Endothelial cell of umbilical vein (primary cell): ENCODE measurements around the gene INSIG2. TPM values are rescaled to one million over a fixed set of nuclear protein-coding genes. Genes with fewer than 3 reads are reported as not detected.

Source experiments
- BruUV-seq: library from RNA; stranded (reverse); fragments of 400-500 nt; replicated peaks from 2 replicates; lab custom pipeline; 2021; lab: Mats Ljungman, UMichigan
- CTCF ChIA-PET: fragments of 300-600, 350-600 bp; sonication (Branson Sonifier 250); formaldehyde crosslinking; loops from one replicate; lab custom pipeline; 2021; ENCODE audit warnings: antibody characterized with exemption, inconsistent platforms; lab: Charles Lee
- POLR2A ChIA-PET: fragments of 300-600, 350-600 bp; sonication (Branson Sonifier 250); formaldehyde crosslinking; loops from one replicate; lab custom pipeline; 2021; ENCODE audit warnings: antibody characterized with exemption, inconsistent platforms; lab: Charles Lee
- DNase-seq: peaks from one replicate; pipeline ENCODE4 v3.0.0-alpha.2; 2011; ENCODE audit warnings: low read depth, low spot score
- FAIRE-seq: peaks from 2 replicates; lab custom pipeline; 2011; peaks lifted over from hg19 to GRCh38; lab: Jason Lieb, UNC
- H2AFZ ChIP-seq: 2 replicates; pipeline ENCODE4 v1.6.0; 2012; ENCODE audit warnings: low read depth, low read length, control low read depth, inconsistent platforms
- H3K27ac ChIP-seq: 2 replicates; pipeline ENCODE4 v1.5.1; 2011; ENCODE audit warnings: low read depth, mild to moderate bottlenecking, control low read depth, low read length, moderate library complexity; ENCODE audit not compliant: insufficient read depth
- H3K27me3 ChIP-seq, 2 experiments: 2 replicates each; pipeline versions ENCODE4 v1.6.0 to v1.6.1; 2011; ENCODE audit warnings: low read length in 2 of 2, mixed read lengths in 1 of 2; ENCODE audit not compliant: control insufficient read depth in 2 of 2, insufficient read depth in 2 of 2
- H3K36me3 ChIP-seq, 2 experiments: 2 replicates in 1 of 2; 3 replicates in 1 of 2; pipeline ENCODE4 v1.5.1; 2011; ENCODE audit warnings: low read length in 2 of 2, mild to moderate bottlenecking in 1 of 2, moderate library complexity in 1 of 2; ENCODE audit not compliant: control insufficient read depth in 2 of 2, insufficient read depth in 2 of 2; ENCODE audit errors: extremely low read depth in 1 of 2
- H3K4me1 ChIP-seq: 3 replicates; pipeline ENCODE4 v1.5.1; 2011; ENCODE audit warnings: mild to moderate bottlenecking, low read length; ENCODE audit not compliant: control insufficient read depth, insufficient read depth; ENCODE audit errors: extremely low read depth
- H3K4me2 ChIP-seq: 2 replicates; pipeline ENCODE4 v1.6.1; 2011; ENCODE audit warnings: low read length, control low read depth, mixed read lengths; ENCODE audit not compliant: insufficient read depth
- H3K4me3 ChIP-seq, 3 experiments: fragments of 200-600 bp in 1 of 3; sonication (generic), shearing (Covaris generic) in 1 of 3; replicated peaks in 1 of 3; 2 replicates each; pipeline ENCODE4 v1.5.1; 2011 to 2016; ENCODE audit warnings: control low read depth in 3 of 3, low read length in 3 of 3, mild to moderate bottlenecking in 2 of 3, inconsistent platforms in 1 of 3, low read depth in 1 of 3, moderate library complexity in 1 of 3; ENCODE audit not compliant: insufficient read depth in 1 of 3
- H3K79me2 ChIP-seq: 2 replicates; pipeline ENCODE4 v1.6.0; 2012; ENCODE audit warnings: low read length, inconsistent platforms; ENCODE audit not compliant: control insufficient read depth, insufficient read depth
- H3K9ac ChIP-seq: replicated peaks from 2 replicates; pipeline ENCODE3; 2011; ENCODE audit warnings: low read length, control low read depth; ENCODE audit not compliant: insufficient read depth; ENCODE audit errors: extremely low read depth
- H3K9me1 ChIP-seq: replicated peaks from 3 replicates; pipeline ENCODE4 v1.6.0; 2011; ENCODE audit warnings: mild to moderate bottlenecking, low read length; ENCODE audit not compliant: control insufficient read depth, insufficient read depth; ENCODE audit errors: extremely low read depth
- H3K9me3 ChIP-seq: replicated peaks from 2 replicates; pipeline ENCODE4 v1.5.1; 2012; ENCODE audit warnings: low read length, inconsistent platforms; ENCODE audit not compliant: control insufficient read depth, insufficient read depth
- H4K20me1 ChIP-seq: replicated peaks from 2 replicates; pipeline ENCODE3; 2011; ENCODE audit warnings: mild to moderate bottlenecking, low read length; ENCODE audit not compliant: control insufficient read depth, insufficient read depth; ENCODE audit errors: extremely low read depth
- EZH2 ChIP-seq: IDR thresholded peaks from 2 replicates; pipeline ENCODE4 v1.6.1; 2012; ENCODE audit warnings: borderline replicate concordance, low read depth, mild to moderate bottlenecking, moderate library complexity, low read length, inconsistent platforms; ENCODE audit not compliant: severe bottlenecking
- FOS ChIP-seq: IDR thresholded peaks from 2 replicates; pipeline ENCODE4 v1.6.1; 2011; ENCODE audit warnings: mild to moderate bottlenecking, low read length, moderate library complexity, borderline replicate concordance; ENCODE audit not compliant: insufficient read depth
- GATA2 ChIP-seq: IDR thresholded peaks from 2 replicates; pipeline ENCODE4 v1.7.0; 2011; ENCODE audit warnings: low read depth, mild to moderate bottlenecking, moderate library complexity, mixed read lengths, low read length; ENCODE audit not compliant: insufficient read length, insufficient read depth
- JUN ChIP-seq: IDR thresholded peaks from 2 replicates; pipeline ENCODE4 v1.6.1; 2011; ENCODE audit warnings: borderline replicate concordance, low read depth; ENCODE audit not compliant: insufficient read length, insufficient read depth
- MAX ChIP-seq: IDR thresholded peaks from 2 replicates; pipeline ENCODE4 v1.6.1; 2011; ENCODE audit not compliant: insufficient read depth, insufficient read length
- MYC ChIP-seq: IDR thresholded peaks from one replicate; pipeline ENCODE4 v1.6.1; 2011; ENCODE audit warnings: mild to moderate bottlenecking, low read depth, low read length
- POLR2A ChIP-seq: IDR thresholded peaks from 2 replicates; pipeline ENCODE4 v1.6.1; 2012; ENCODE audit warnings: low read depth, mild to moderate bottlenecking, control low read depth, low read length
- POLR2AphosphoS5 ChIP-seq: IDR thresholded peaks from 2 replicates; pipeline ENCODE4 v1.6.1; 2012; ENCODE audit warnings: low read depth, mild to moderate bottlenecking, control low read depth, low read length, moderate library complexity; ENCODE audit not compliant: insufficient read depth
- dilution Hi-C: fragments of 300-500 bp; cut with MboI; formaldehyde crosslinking; loops from one replicate; pipeline ENCODE4 v1.15.0; 2019; ENCODE audit warnings: low sequenced_read_pairs; ENCODE audit not compliant: extremely low pct_ligation_motif_present
- intact Hi-C: fragments of 100-400 bp; cut with micrococcal nuclease; formaldehyde crosslinking; loops from one replicate; pipeline ENCODE4 v1.10.0; 2022
- polyA plus RNA-seq, 4 experiments: library from polyadenylated mRNA; depleted of rRNA in 3 of 4; stranded (reverse) in 3 of 4; unstranded in 1 of 4; fragments of >200 nt; gene quantifications; 2 replicates each; pipeline versions ENCODE4 v1.2.1 to v1.2.3, GENCODE V29; 2011 to 2012; ENCODE audit warnings: missing spikeins in 1 of 4
- total RNA-seq: library from RNA; stranded (reverse); gene quantifications from 2 replicates; pipeline ENCODE4 v1.2.3, GENCODE V29; 2021
- TF ChIP-seq, protein P1 (sequence below), 2 donors: IDR thresholded peaks; 1 replicate in 1 of 2; 2 replicates in 1 of 2; pipeline ENCODE4 v1.5.1; 2011; ENCODE audit warnings: low read length in 2 of 2, mild to moderate bottlenecking in 2 of 2, moderate library complexity in 2 of 2, control low read depth in 1 of 2, inconsistent platforms in 1 of 2, low read depth in 1 of 2; ENCODE audit not compliant: insufficient read depth in 1 of 2; ENCODE audit errors: extremely low read depth in 1 of 2

The INSIG2 gene
- total and polyA plus RNA-seq, 2 donors (not counting 3 experiments of a cell fraction or from before 2014, with no cell fraction given) = 24.1 to 26.9 TPM

DNA sequence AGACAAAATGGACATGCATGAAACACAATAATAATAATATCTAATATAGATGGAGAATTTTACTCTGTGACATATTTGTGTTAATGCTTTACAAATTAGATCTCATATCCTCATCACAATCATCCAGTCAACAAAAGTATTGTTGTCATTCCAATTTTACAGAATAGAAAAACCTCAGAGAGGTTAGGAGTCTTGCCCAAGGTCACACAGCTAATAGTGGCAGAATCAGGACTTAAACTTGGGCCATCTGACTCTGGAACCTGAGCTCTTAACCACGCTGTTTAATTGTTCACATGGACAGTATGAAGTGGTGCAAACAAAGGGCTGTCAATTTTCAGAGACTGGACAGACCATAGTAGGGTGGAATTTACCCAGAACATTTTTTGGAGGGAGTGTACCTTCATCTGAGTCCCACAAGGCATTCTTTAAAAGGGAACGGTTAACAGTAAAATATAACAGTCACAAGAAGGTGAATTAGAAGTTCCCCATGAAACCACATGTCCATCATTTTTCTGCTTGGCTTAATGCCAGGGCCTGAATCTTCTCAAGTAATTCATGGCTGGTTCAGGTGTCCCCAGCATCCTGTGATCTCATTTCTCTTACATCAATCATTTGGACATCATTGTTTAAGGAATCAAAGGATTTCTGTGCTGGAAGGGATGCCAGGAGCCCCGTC, 39.0 kb upstream of the INSIG2 start:
- BruUV-seq = no TSS peak
- H3K4me2 ChIP-seq = no peak overlapping the region
- no peaks in the 10 kb centered on the region for H3K79me2 ChIP-seq
- FAIRE-seq (no peak), DNase-seq (no peak)
- H3K9me3 ChIP-seq = no peaks in the 10 kb centered on the region
- no peaks in the 10 kb centered on the region for H3K9me1 ChIP-seq
- H3K27ac ChIP-seq = no peak overlapping the region
- dilution Hi-C loops = no loop called here
- ChIA-PET CTCF (interaction anchor here (2.7 to 2.9 kb wide), 2 partner anchors 12 to 806 kb away, joined by 10 to 75 read pairs; no protein-coding TSS in a partner anchor), POLR2A (no interaction called here)
- peaks cover 26% of the 10 kb centered on the region for H3K4me1 ChIP-seq
- H4K20me1 ChIP-seq = no peaks in the 10 kb centered on the region
- no peak overlapping the region for H2AFZ ChIP-seq
- peaks cover 13 to 15% of the 10 kb centered on the region in 2 experiments for H3K27me3 ChIP-seq
- no peak overlapping the region for H3K9ac ChIP-seq
- no peak overlapping the region for H3K4me3 ChIP-seq
- TF ChIP-seq FOS (no peak), GATA2 (no peak), JUN (no peak), MAX (no peak), EZH2 (no peak), POLR2A (no peak), MYC (no peak)
- no peaks in the 10 kb centered on the region for H3K36me3 ChIP-seq
- intact Hi-C loops = no loop called here

DNA sequence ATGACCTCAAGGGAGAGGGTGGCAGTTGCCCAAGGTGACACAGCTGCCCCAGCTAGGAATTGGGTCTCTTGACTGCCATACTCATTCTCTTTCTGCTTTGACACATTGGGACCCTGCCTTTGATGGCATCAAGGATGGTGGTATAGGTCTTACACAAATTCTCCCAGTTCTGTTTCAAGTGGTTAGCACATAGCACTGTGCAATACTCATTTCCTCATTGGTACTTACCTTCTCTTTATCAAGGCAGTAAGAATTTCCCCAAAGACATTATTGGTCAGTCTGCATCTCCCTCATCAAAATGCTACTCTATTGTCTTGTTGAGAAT, 38.5 kb upstream of the INSIG2 start:
- H3K36me3 ChIP-seq = no peaks in the 10 kb centered on the region
- dilution Hi-C loops (no loop called here), intact Hi-C loops (no loop called here)
- no peak overlapping the region for H3K9ac ChIP-seq
- FAIRE-seq (no peak), DNase-seq (peak; percentile 2)
- H3K79me2 ChIP-seq = no peaks in the 10 kb centered on the region
- H4K20me1 ChIP-seq = no peaks in the 10 kb centered on the region
- H3K4me1 ChIP-seq = peaks cover 26% of the 10 kb centered on the region
- no peak overlapping the region for H3K4me3 ChIP-seq
- ChIA-PET POLR2A (no interaction called here), CTCF (interaction anchor here (1.0 to 4.0 kb wide), 4 partner anchors 16 to 806 kb away, joined by 4 to 15 read pairs (median 7); no protein-coding TSS in a partner anchor)
- no peak overlapping the region for H3K4me2 ChIP-seq
- TF ChIP-seq, protein P1, sequence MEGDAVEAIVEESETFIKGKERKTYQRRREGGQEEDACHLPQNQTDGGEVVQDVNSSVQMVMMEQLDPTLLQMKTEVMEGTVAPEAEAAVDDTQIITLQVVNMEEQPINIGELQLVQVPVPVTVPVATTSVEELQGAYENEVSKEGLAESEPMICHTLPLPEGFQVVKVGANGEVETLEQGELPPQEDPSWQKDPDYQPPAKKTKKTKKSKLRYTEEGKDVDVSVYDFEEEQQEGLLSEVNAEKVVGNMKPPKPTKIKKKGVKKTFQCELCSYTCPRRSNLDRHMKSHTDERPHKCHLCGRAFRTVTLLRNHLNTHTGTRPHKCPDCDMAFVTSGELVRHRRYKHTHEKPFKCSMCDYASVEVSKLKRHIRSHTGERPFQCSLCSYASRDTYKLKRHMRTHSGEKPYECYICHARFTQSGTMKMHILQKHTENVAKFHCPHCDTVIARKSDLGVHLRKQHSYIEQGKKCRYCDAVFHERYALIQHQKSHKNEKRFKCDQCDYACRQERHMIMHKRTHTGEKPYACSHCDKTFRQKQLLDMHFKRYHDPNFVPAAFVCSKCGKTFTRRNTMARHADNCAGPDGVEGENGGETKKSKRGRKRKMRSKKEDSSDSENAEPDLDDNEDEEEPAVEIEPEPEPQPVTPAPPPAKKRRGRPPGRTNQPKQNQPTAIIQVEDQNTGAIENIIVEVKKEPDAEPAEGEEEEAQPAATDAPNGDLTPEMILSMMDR (IDR thresholded peaks at IDR 0.05; ENCODE audit: extremely low read depth in 1 of 2, insufficient read depth in 1 of 2, low read depth in 1 of 2, low read length in 2 of 2) = no peak
- TF ChIP-seq JUN = no peak
- TF ChIP-seq POLR2AphosphoS5 = no peak
- TF ChIP-seq FOS = no peak
- TF ChIP-seq GATA2 = no peak
- no peak for TF ChIP-seq MAX
- TF ChIP-seq EZH2 = no peak
- TF ChIP-seq MYC = no peak
- no peak for TF ChIP-seq POLR2A
- H3K9me1 ChIP-seq = no peaks in the 10 kb centered on the region
- H2AFZ ChIP-seq = no peak overlapping the region
- H3K27me3 ChIP-seq = peaks cover 9 to 10% of the 10 kb centered on the region in 2 experiments
- no peaks in the 10 kb centered on the region for H3K9me3 ChIP-seq
- no peak overlapping the region for H3K27ac ChIP-seq
- no TSS peak for BruUV-seq
